ENCODE results near the gene ZNRF3. TPM values are rescaled to one million over a fixed set of nuclear protein-coding genes. Genes with fewer than 3 reads are reported as not detected.

The ZNRF3 gene
- polyA plus RNA-seq, 1 donor from 2014 or later, result 2.9 TPM

GRCh38 chr22:29106839-29107238 lies 223.5 kb downstream of the ZNRF3 start:
- Histone ChIP-seq H2AFZ (ENCODE audit: low read depth, low read length) (no peak overlapping the region), H3K4me3 (ENCODE audit: low read length) (no peak overlapping the region), H3K27me3 (ENCODE audit: insufficient read depth, low read depth, low read length) (no peaks in the 10 kb centered on the region), H3K9ac (ENCODE audit: low read length) (no peak overlapping the region), H4K20me1 (ENCODE audit: insufficient read depth) (no peaks in the 10 kb centered on the region), H3K9me2 (ENCODE audit: insufficient read depth, low read length) (no peaks in the 10 kb centered on the region), H3K9me3 (ENCODE audit: low read length) (no peaks in the 10 kb centered on the region), H3K27ac (ENCODE audit: low read length) (no peak overlapping the region), H3K4me2 (ENCODE audit: low read length) (no peak overlapping the region), H3K36me3 (ENCODE audit: insufficient read depth, low read length) (no peaks in the 10 kb centered on the region), H3F3A (ENCODE audit: insufficient read depth, low read length, poor library complexity, severe bottlenecking) (no peaks in the 10 kb centered on the region), H3K79me2 (replicated peaks; ENCODE audit: insufficient read depth, low read length) (no peaks in the 10 kb centered on the region)
- TF ChIP-seq EP300 (conservative IDR thresholded peaks at IDR 0.05; ENCODE audit: poor library complexity, severe bottlenecking) (no peak), POLR2AphosphoS5 (IDR thresholded peaks at IDR 0.05) (no peak), RAD21 (conservative IDR thresholded peaks at IDR 0.05) (no peak), TAF1 (IDR thresholded peaks at IDR 0.05; ENCODE audit: low read depth) (no peak), REST (IDR thresholded peaks at IDR 0.05; ENCODE audit: borderline replicate concordance) (no peak), EZH2 (IDR thresholded peaks at IDR 0.05; ENCODE audit: borderline replicate concordance, insufficient read depth, low read length, poor library complexity, severe bottlenecking) (no peak), CTCF (IDR thresholded peaks at IDR 0.05; ENCODE audit: poor library complexity, severe bottlenecking) (no peak), SMC3 (conservative IDR thresholded peaks at IDR 0.05; ENCODE audit: poor library complexity) (no peak), MXI1 (conservative IDR thresholded peaks at IDR 0.05; ENCODE audit: poor library complexity, severe bottlenecking) (no peak)

Small RNA genes lying within 50 kb of the gene (small RNA-seq; reads per million reads assigned to genes)
- 0 reads per million in 3 experiments for gene Z93930.1

Other genes with a start within 250 kb of the ZNRF3 start
- 14.8 and 18.4 TPM in 2 replicates for gene TTC28, start 203.7 kb upstream of the ZNRF3 start, polyA plus RNA-seq
- gene CHEK2, start 141.8 kb upstream of the ZNRF3 start, polyA plus RNA-seq, result 3.1 and 3.4 TPM in 2 replicates
- gene HSCB, start 141.5 kb upstream of the ZNRF3 start, polyA plus RNA-seq, result 22.4 and 26.7 TPM in 2 replicates
- 23.1 and 24.8 TPM in 2 replicates for gene CCDC117, start 110.9 kb upstream of the ZNRF3 start, polyA plus RNA-seq
- gene XBP1, start 83.0 kb upstream of the ZNRF3 start, polyA plus RNA-seq, result 14.7 and 19.0 TPM in 2 replicates
- not detected in 2 replicates for gene C22orf31, start 178.3 kb downstream of the ZNRF3 start, polyA plus RNA-seq
- gene KREMEN1, start 189.5 kb downstream of the ZNRF3 start, polyA plus RNA-seq, result 2.8 and 3.3 TPM in 2 replicates